Left lobe of liver (tissue), 2 donors: ENCODE results near the gene UCN. TPM values are rescaled to one million over a fixed set of nuclear protein-coding genes. Genes with fewer than 3 reads are reported as not detected.
A peak's percentile ranks its signal among the peaks of the same experiment; 100 is the strongest.
"Not testable (repeated sequence)": the region's sequence is repeated elsewhere in the genome, so short reads cannot be mapped to it uniquely, and the experiment has no call there.

Source experiments
- ATAC-seq: fragments of 200-7000 bp; cut with Tn5 transposase; one replicate; pipeline ENCODE4 v1.9.1; 2020; ENCODE audit warnings: mild to moderate bottlenecking, moderate library complexity
- DNase-seq: peaks from one replicate; pipeline ENCODE4 v3.0.0-alpha.2; 2020; ENCODE audit warnings: low spot score
- total RNA-seq: library from RNA; stranded (reverse); gene quantifications from one replicate; pipeline ENCODE4 v1.2.1, GENCODE V29; 2021
- donor health status: DM: no; HTN: no; CAD: no; lungs with moderate emphysema.
- donor health status: DM: no; HTN: yes; CAD: no.

UCN gene
- total RNA-seq, 1 donor from 2014 or later = 2.2 TPM

DNA sequence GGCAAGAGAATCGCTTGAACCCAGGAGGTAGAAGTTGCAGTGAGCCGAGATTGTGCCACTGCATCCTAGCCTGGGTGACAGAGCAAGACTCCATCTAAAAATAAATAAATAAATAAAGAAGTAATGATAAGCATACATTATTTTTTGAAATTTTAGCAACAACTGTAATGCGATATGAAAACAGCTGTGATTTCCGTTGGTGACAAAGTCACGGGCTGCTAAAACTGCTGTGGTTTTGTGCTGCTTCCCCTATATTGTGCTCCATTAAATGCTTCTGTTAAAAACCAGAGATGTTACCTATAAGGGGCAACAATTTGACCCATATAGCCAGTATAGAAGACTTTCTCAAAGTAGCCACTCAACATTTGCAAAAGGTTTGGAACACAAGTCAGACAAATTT, 17.7 kb downstream of the UCN start:
- DNase-seq = no peak
- no peak for ATAC-seq

DNA sequence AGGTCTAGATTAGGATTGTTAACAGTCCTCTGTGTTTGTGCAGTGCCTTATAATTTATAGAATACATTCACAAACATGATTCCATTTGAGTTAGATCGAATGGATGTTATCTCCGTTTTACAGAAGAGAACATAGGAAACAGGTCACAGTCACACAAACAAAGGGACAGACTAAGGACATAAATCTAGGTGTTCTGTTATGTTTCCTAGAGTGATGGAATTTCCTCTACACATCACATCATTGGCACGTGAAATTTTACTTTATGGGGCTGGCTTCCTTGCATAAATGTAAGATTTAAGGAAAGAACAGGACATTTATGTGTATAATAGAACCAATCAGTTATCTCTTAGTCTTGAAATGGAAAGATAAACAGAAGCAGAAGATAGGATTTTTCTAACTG, 19.6 kb downstream of the UCN start:
- ATAC-seq = no peak
- DNase-seq = no peak

DNA sequence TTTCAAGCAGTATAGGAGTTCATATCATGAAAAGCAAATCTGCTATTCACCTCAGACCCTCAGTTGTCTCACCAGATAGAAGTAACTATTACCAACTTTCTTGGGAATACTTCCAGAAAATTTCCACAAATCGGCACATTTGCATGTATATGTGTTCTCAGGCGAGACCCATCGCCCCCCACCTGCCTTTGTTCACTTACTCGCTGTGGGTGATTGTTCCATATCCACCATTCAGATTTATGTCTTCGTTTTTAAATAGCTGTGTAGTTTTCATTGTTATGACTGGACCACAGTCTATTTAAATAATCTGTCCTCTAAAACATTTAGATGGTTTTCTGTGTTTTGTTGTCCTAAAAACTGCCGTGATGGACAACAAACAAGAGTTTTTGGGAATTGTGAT, 22.8 kb downstream of the UCN start:
- no peak for DNase-seq
- no peak for ATAC-seq

DNA sequence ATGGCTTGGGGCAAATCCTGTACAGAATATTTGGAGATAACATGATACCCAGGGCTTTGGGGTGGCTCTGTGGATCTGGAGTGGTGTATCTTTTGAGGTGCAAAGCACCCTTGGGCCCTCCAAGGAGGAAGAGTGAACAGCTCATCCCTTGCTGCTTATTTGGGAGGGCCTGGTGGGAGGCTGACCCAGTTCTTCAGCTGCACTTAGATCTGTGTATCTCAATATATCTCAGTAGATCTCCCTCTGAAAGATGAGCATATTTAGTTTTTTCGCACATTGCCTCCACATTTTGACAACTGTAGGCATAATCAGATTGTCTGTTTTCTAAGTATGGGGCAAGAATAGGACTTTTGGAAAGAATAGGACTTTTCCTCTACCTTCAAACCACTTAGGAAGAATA, 23.2 kb downstream of the UCN start:
- DNase-seq (no peak), ATAC-seq (no peak)

DNA sequence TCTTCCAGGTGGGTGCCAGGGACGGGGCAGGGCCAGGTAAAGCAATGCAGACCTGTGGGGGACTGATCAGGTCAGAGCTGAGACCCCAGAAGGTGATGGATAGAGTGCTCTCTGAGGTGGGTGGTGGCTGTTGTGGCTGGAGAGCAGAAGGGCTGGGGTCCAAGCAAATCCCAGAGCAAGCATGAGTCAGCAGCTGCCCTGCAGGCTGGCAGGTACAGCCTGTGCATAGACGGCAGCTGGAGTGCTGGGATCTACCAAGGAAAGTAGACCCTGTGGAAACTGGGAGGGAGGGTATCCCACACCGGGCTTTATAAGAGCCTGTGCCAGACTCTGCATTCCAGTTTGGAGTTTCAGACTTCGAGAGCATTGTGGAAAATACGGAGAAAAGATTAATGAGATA, 25.4 kb downstream of the UCN start:
- ATAC-seq (no peak), DNase-seq (no peak)

DNA sequence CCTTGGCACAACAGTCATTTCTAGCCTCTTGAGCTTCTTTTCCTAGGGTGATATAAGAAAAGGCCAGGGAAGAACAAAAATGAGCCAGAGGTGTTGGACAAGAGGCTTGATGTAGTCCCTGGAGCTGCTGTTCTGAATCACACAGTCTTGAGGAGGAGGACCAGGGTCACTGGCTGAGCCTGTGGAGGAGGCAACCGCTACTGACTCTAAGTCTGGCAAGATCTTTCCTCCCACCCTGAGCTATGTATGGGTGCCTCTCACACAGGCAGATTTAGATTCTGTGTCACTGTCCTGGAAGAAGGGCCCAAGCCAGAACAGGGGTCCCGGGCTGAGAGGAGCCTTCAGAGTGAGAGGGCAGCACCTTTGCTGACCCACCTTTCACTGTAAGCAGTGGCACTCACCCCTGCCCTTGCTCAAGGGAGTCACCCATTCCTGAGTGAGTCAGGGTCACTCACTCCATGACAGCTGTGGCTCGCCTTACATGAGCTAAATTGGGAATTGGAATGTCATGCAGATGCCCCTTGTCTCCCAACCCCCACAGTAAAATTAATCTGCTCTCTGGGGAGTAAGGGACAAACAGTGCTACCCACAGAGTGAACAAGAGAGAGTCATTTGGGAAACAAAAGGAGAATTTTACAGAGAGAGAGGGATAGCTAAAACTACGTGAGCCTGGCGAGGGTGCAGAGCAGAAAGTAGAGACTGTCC, 26.2 kb downstream of the UCN start, which contains the start of gene TRIM54:
Gene TRIM54, plus strand, starts transcription at position 575 of the 705 bp plus-strand sequence. CDS start 303 bp downstream, outside the sequence.
- DNase-seq (no peak), ATAC-seq (no peak)

DNA sequence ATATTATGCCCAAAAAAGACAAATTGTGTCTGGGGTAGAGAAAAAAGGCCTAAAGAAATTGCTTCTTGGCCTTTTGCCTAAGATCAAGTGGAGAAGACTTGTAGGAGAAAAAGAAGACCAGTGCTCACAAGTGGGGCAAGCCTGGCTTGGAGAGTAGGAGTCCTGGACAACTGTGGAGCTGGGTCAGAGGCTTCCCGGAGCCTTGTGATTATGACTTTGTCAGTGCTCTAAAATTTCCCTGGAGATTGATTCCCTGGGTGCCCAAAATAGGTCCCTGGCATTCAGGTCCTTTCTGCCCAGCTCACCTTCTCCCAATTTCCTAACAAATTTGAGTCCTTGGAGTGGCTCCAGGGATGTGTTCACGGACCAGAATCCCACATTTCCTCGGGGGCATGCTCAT, 26.8 kb downstream of the UCN start:
- ATAC-seq = no peak
- DNase-seq = no peak

DNA sequence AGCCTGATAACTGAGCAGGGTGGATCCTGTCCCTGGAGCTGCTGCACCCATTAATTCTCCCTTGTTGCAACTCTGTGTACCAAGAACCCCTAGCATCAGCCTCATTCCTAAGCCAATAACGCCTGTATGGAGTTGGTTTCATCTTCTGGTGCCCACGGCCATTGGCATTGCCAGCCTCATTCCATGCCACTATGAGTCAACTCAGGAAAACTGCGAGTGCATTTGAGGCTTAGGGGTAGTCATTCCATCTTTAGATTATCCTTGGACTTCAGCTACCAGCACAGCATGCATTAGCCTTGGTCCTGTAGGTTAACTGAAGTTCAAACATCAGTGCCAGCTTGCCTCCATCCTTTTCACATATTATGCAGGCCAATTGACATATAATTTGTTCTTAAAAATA, 27.4 kb downstream of the UCN start:
- no peak for ATAC-seq
- DNase-seq = no peak

DNA sequence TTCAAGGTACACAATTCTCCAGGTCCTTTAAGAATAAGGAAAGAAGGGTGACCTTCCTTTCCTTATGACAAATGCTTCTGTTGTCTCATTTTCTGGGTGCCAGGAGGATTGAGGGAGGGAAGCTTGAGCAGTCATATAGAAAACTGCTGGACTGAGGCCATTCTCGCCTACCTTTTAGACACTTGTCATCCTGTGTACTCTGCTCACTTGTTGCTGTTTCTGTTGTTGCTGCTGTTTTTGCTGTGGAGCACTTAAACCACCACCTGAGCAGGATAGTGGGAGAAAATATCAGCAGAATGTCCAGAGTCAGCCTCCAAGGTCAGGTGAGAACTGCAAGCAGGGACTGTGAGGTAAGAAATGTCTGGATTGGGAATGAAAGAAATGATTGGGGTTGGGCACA, 30.2 kb downstream of the UCN start:
- ATAC-seq (no peak), DNase-seq (no peak)

DNA sequence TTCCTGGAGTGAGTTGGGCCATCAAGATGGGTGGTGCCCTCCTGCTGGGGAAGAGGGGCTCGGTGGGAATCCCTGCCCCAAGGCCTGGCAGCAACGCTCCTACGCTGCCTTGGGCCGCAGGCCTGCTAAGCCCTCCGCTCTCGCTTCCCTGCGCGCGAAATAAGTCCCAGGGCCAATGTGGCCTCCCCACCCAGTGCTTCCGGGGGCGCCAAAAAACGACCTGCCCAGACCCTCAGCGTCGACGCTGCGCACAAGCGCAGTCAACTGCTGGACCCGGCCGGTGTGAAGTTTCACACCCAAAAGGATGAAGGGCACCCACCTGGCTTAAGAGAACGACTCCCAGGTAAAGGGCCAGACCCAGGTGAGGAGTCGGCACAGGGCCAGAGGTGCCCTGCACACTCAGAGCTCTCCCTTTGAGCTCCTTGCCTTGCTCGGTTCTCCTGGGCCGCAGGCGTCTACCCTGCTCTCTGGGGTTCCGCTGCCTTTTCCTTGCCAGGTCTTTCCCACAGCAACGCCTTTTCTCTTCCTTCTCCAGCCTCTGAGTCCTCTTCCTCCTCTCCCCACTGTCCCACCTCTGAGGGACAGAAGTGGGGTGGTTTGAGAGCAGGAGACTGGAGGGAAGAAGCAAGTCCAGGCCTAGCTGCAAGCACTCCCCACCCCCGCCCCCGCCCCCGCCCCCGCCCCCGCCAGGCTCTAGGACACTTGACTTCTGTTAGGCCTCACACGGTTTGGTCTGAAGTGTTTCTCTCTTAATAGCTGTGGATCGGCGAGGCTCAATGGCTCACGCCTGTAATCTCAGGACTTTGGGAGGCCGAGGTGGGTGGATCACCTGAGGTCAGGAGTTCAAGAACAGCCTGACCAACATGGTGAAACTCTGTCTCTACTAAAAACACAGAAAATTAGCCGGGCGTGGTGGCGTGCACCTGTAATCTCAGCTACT, 32.8 kb downstream of the UCN start, which contains the start of gene DNAJC5G:
Gene DNAJC5G, plus strand, starts transcription at position 223 of the 940 bp plus-strand sequence. CDS start 1,296 bp downstream, outside the sequence.
- DNase-seq (no peak), ATAC-seq (no peak)

DNA sequence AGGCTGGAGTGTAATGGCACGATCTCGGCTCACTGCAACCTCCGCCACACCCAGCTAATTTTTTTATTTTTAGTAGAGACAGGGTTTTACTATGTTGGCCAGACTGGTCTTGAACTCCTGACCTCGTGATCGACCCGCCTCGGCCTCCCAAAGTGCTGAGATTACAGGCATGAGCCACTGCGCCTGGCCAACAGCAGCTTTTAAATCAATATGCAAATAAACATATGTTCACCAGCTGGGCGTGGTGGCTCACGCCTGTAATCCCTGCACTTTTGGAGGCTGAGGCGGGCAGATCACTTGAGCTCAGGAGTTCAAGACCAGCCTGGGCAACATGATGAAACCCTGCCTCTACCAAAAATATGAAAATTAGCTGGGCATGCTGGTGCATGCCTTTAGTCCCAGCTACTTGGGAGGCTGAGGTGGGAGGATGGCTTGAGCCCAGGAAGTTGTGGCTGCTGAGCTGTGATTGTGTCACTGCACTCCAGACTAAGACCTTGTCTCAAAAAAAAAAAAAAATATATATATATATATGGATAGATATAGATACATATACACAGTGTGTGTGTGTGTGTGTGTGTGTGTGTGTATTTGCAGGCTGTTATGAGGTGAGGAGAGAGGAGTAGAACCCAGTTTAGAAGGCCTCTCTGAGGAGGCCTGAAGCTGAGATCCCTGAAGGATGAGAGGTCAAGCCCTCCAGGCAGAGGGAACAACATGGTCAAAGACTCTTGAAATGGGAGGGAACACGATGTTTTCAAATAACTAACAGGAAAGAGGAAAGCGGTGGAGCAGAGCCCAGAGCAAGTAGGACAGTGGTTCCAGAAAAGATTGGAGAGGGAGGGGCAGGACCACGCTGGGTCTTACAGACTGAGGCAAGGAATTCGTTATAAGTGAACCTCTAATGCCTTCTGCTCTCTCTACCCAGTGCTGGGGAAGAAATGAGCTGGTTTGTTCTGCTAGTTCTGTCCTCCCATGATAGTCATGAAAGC, 35.4 kb downstream of the UCN start:
- DNase-seq = not testable (repeated sequence)
- ATAC-seq = peak; percentile 55

DNA sequence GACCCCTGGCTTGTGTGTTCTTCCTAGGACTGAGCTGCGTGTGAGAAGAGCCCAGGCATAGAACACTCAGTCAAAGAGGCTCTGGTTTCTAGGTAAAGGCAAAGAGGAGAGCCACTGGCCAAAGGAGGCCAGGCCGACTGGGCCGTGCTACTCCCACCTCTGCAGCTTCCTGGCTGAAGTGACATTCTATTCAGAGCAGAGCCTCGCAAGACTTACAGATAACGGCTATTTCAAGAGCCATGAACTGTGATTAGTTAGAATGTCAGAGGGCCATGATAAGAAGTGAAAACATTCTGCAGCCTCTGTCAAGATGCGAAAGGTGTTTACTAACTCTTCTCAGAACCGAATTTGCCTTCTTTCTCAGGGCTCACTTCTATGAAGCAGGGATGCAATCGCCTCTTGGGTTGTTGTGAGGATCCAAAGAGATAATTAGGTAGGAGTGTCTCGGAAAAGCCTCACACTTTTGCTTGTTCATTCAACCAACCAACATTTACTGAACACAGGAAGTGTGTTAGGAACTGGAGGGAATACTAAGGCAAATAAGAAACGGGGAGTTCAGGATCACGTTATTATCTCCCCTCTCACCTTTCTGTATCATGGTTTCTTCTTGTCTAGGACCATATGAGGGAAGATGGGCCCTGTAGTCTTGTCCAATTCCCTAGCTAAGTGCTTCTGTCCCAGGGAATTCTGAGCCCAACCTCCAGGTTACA, 36.5 kb downstream of the UCN start:
- ATAC-seq (no peak), DNase-seq (no peak)

DNA sequence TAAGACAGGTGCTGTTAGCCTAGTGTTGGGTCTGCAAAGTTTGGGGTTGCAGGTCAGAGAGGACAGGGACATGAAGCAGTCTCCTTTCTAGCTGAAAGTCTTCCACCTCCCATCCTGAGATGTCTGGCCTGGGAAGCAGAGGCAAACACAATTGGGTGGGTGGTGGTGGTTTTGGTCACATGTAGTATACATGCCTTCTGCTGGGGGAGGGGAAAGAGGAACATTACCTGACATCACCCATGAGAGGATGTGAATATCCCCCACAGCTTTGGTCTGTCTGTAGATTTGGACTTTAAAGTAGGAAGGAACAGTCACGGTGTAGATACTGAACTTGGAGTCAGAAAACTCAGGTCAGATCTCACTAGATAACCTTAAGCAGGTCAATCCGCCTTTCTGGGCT, 37.6 kb downstream of the UCN start:
- ATAC-seq (no peak), DNase-seq (no peak)

DNA sequence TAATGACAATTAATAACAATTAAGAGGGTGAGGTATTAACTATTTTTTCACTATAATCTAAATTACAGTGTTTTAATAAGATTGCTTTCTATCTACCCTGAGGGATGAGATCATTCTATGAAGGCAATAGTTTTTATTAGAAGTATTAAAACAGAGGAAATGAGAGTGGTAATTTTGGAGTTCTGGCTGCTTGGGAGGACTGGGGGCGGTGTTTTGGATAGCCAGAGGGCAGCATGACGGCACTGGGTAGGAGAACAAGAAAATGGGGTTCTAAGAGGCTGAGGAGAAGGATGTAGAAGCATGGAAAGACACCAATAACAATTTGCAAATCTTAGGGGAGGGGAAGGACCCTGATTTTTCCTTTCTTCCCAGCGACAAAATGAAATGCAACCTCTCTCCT, 38.1 kb downstream of the UCN start:
- ATAC-seq = no peak
- DNase-seq = no peak

DNA sequence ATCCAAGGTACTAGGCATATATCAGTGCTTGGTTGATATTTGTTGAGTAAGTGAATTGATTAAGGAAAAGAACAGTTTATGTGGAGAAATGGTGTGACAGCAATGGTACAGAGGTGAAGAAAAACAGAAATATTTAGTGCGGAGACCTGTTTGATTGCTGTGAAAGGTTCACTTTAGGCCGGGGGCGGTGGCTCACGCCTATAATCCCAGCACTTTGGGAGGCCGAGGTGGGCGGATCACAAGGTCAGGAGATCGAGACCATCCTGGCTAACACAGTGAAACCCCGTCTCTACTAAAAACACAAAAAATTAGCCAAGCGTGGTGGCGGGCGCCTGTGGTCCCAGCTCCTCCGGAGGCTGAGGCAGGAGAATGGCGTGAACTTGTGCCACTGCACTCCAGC, 39.9 kb downstream of the UCN start:
- not testable (repeated sequence) for DNase-seq, ATAC-seq

DNA sequence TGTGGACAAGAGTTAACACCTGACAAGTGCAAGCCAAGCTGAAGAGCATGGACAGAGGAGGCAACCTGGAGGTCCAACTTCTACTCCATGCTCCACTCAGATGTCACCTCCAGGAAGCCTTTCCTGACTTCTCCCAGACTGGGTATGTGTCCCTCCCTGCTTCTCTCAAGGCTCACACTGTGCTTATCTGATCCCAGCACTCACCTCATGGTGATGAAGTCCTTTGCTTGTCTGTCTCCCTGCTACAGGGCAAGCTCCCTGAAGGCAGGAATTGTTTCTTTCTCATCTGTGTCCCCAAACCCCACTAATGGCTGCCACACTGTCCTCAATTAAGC, 42.7 kb downstream of the UCN start:
- no peak for ATAC-seq

DNA sequence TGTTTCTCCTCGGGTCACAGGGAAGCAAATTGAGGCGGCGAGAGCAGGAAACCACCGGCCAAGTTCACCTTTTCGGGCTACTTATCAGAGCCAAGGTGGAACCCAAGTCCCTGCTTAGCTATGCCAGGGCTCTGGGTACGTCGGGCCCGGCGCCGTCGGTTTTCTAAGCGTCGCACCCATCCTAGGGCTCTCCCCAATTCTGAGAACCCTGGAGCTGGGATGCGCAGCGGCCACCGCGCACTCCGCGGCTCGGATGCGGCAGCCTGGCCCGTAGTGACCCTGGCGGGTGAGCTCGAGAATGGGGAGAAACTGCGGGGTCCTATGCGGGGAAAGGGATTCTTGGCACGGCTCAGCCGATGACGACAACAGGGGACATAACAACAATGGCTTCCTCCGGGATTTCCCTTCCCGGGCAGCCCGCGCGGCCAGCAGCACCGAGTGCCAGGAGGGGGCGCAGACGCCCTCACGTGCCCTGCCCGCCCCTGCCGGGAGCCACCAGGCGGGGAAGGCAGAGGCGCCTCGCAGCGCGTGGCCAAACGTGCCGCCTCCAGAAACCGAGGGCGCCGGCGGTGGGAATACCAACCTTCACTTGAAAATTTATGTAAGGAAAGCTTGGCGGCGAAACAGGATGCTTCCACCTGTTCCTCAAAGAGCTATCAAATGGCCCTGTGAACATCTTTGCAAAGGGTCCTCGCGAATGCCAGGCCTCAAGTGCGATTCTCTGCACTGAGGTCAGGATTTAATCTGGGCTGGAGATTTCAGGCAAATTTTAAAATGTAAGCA, 43.3 kb downstream of the UCN start:
- DNase-seq = peak; percentile 54
- peak; percentile 46 for ATAC-seq

More for the DNA sequence above, 42.7 kb downstream of the UCN start:
- no peak for DNase-seq

DNA sequence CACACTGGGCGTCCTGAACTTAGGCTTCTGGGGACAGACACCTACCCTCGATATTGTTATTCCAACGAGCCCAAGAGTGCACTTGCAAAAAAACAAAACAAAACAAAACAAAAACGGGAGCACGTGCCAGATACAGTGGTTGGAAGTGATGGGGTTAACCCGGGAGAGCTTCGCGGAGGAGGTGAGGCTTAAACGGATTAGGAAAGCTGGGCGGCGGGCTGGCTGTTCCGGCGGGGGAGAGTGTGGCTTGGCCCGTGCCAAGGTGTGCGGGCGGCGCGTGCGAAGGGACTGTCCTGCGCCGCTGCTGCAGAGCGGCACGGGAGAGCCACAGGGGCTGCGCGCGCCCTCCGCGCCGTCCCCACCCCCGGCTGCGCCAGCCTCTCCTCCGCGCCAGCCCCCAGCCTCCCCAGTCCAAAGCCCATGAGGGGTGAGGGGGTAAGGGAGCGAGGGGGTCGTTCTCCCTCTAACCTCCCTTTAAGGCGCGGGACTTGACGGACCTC, 43.9 kb downstream of the UCN start:
- DNase-seq (no peak), ATAC-seq (peak; percentile 46)
